Measurements from ENCODE around the gene KCNQ1. TPM values are rescaled to one million over a fixed set of nuclear protein-coding genes. Genes with fewer than 3 reads are reported as not detected.

Gene KCNQ1
- total RNA-seq, 4 donors from 2014 or later = 2.6 to 12.7 (median 4.9) TPM

GRCh38 chr11:2697866-2698265 lies 253.1 kb downstream of the KCNQ1 start:
- no peak for ATAC-seq
- WGBS, 2 donors (ENCODE audit: low coverage in 1 of 2) = 22% methylated on average over 1 of the region's 1 CpG; no CpG with 5 or more reads in 1 of the 2 donors
- peaks cover 0 to 64% (median 11%) of the 10 kb centered on the region in 3 donors for H3K4me1 ChIP-seq

GRCh38 chr11:2698386-2699184 lies 253.8 kb downstream of the KCNQ1 start:
- Histone ChIP-seq H3K4me1 (peaks cover 0 to 62% (median 10%) of the 10 kb centered on the region in 3 donors), H3K27ac (peak overlapping the region in 3 of 4 donors; percentile 87 to 95 (median 95)), H3K36me3 (no peaks in the 10 kb centered on the region), H3K4me3 (peak overlapping the region; percentile 80 to 88), H3K27me3 (no peaks in the 10 kb centered on the region), H3K9me3 (no peaks in the 10 kb centered on the region)
- WGBS, 2 donors (ENCODE audit: low coverage in 1 of 2) = 24 to 73% methylated on average over 5 to 12 of the region's 20 CpGs
- TF ChIP-seq CTCF (IDR thresholded peaks at IDR 0.05) = no peak
- no peak for TF ChIP-seq POLR2A (IDR thresholded peaks at IDR 0.05)
- no peak for TF ChIP-seq POLR2AphosphoS5 (IDR thresholded peaks at IDR 0.05)
- TF ChIP-seq EP300 (IDR thresholded peaks at IDR 0.05) = no peak
- no peak for ATAC-seq

More at GRCh38 chr11:2697866-2698265, 253.1 kb downstream of the KCNQ1 start:
- TF ChIP-seq POLR2AphosphoS5 (IDR thresholded peaks at IDR 0.05) = no peak
- TF ChIP-seq CTCF (IDR thresholded peaks at IDR 0.05) = no peak
- TF ChIP-seq POLR2A (IDR thresholded peaks at IDR 0.05) = no peak
- TF ChIP-seq EP300 (IDR thresholded peaks at IDR 0.05) = no peak
- no peaks in the 10 kb centered on the region for H3K36me3 ChIP-seq
- H3K4me3 ChIP-seq = peak overlapping the region; percentile 80 to 88
- H3K27me3 ChIP-seq = no peaks in the 10 kb centered on the region
- no peaks in the 10 kb centered on the region for H3K9me3 ChIP-seq
- H3K27ac ChIP-seq = no peak overlapping the region

- peak overlapping the region; percentile 80 to 95 (median 91) for H3K27ac ChIP-seq
- ATAC-seq = no peak
- TF ChIP-seq CTCF (IDR thresholded peaks at IDR 0.05) = no peak
- TF ChIP-seq POLR2AphosphoS5 (IDR thresholded peaks at IDR 0.05) = no peak
- no peak for TF ChIP-seq POLR2A (IDR thresholded peaks at IDR 0.05)
- TF ChIP-seq EP300 (IDR thresholded peaks at IDR 0.05) = no peak
- peak overlapping the region; percentile 80 to 88 for H3K4me3 ChIP-seq
- no peaks in the 10 kb centered on the region for H3K36me3 ChIP-seq
- H3K9me3 ChIP-seq = no peaks in the 10 kb centered on the region
- H3K27me3 ChIP-seq = no peaks in the 10 kb centered on the region
- WGBS, 2 donors (ENCODE audit: low coverage in 1 of 2) = no CpG with 5 or more reads among the region's 31 CpGs
- peaks cover 0 to 57% (median 4%) of the 10 kb centered on the region in 3 donors for H3K4me1 ChIP-seq
Measured at GRCh38 chr11:2699185-2699530, 254.3 kb downstream of the KCNQ1 start.

- H3K9me3 ChIP-seq = no peaks in the 10 kb centered on the region
- peaks cover 0 to 50% (median 0%) of the 10 kb centered on the region in 3 donors for H3K4me1 ChIP-seq
- peak within 1 kb of the TSS; percentile 80 to 88 for H3K4me3 ChIP-seq
- no CpG with 5 or more reads among the region's 98 CpGs for WGBS, 2 donors (ENCODE audit: low coverage in 1 of 2)
- H3K27ac ChIP-seq = peak within 1 kb of the TSS; percentile 80 to 95 (median 95)
- H3K36me3 ChIP-seq = no peaks in the 10 kb centered on the region
- no peaks in the 10 kb centered on the region for H3K27me3 ChIP-seq
- TF ChIP-seq POLR2AphosphoS5 (IDR thresholded peaks at IDR 0.05) (peak; percentile 99), EP300 (IDR thresholded peaks at IDR 0.05) (no peak), POLR2A (IDR thresholded peaks at IDR 0.05) (peak; percentile 95 to 98), CTCF (IDR thresholded peaks at IDR 0.05) (peak in 1 of 4 experiments; percentile 6)
- peak; percentile 98 for ATAC-seq
Measured at GRCh38 chr11:2699531-2700414, 255.0 kb downstream of the KCNQ1 start, which contains the start of gene KCNQ1OT1. KCNQ1OT1 (minus strand) TSS chr11:2699994.

Measured in gastroesophageal sphincter (tissue), 4 donors.